IPS DF 4.7 (cell line): ENCODE measurements around the gene RBM15B.

Experiments
- DNase-seq: peaks from one replicate; pipeline ENCODE4 v3.0.0-alpha.2; 2013; ENCODE audit warnings: low spot score; ENCODE audit errors: extremely low read depth

Gene RBM15B

GRCh38 chr3:51392355-51393133 is 1.5 kb downstream of the RBM15B start:
- DNase-seq = no peak

- no peak for DNase-seq
These were observed 2.0 kb downstream of the RBM15B start for GRCh38 chr3:51393134-51393495.

DNA sequence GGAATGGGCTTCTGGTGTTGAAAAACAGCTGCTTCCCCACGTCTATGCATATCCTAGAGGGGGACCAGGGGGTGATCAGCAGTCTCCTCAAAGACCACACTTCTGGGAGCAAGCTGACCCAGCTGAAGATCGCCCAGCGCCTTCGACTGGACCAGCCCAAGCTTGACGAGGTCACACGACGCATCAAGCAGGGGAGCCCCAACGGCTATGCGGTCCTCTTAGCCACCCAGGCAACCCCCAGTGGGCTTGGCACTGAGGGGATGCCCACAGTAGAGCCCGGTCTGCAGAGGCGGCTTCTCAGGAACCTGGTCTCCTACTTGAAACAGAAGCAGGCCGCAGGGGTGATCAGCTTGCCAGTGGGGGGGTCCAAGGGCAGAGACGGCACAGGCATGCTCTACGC is 2.5 kb downstream of the RBM15B start:
- DNase-seq = no peak

DNA sequence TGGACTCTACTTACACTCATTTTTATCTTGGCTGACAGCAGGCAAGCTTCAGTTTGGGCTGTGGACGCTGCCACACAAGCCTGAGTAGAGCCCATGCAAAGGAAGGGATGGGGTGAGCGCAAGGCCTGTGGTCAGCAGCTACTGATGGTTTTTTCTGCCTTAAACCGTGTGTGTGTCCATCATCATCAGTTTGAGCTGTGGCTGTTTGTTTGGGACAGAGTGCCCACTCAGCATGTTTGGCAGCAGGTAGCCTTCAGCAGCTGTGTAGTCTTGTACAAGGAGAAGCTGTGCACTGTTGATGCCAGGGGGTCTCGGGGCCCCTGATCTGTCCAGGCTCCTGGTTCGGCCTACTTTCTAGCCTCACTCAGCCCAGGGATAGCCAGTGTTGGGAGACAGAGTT is 3.5 kb downstream of the RBM15B start:
- DNase-seq = no peak

GRCh38 chr3:51395493-51396213 is 4.6 kb downstream of the RBM15B start:
- DNase-seq = no peak

DNA sequence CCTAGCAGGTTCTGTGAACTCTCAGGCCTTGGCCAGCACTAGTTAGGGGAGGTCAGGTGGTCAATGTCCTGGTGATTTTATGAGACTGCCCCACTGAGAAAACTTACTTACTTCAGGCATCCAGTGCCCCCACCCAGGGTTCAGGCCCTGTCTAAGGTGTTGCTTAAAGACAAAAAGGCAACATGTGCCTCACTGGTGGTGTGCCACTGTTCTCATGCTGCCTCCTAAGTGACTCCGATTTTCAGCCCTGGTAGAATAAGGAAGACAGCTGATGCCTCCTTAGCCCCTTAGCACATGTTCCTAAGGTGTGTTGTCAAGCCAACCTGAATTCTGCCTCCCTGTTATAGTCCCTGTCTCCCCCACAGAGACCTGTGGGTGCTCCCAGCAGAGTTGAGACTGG is 5.3 kb downstream of the RBM15B start:
- DNase-seq = no peak

- DNase-seq = no peak
These were observed 6.3 kb downstream of the RBM15B start for GRCh38 chr3:51397392-51397791.

DNA sequence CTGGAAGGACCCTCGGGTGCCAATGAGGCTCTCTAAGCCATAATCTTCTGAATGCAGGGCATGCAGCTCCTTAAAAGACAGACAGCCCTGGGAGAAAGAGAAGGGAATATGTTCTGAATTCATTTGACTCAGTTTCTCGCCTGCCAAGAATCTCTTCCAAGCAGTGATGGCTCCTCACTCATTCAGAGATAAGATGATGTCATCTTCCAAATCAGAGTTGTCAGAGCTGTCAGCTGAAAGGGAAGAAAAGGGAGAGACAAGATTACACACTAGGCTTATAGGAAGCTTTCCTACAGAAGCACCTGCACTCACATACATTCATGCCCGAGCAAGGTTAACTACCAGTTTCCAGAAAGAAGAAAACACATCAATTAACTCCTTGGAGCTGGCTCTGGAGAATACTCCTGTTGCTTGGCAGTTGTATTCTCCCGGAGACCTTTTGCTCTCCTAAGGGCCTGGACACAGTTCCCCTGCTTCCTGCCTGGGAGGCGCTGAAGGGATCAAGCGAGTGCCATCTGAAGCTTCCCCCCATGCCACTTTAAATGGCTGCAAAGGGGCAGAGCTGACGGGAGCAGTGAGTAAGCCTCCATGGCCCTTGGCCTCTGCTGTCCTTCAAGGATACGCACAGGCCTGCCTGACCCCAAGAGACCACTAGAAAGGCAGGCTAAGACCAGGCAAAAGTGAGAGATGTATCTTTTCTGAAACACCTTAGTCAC is 7.7 kb downstream of the RBM15B start:
- no peak for DNase-seq

DNA sequence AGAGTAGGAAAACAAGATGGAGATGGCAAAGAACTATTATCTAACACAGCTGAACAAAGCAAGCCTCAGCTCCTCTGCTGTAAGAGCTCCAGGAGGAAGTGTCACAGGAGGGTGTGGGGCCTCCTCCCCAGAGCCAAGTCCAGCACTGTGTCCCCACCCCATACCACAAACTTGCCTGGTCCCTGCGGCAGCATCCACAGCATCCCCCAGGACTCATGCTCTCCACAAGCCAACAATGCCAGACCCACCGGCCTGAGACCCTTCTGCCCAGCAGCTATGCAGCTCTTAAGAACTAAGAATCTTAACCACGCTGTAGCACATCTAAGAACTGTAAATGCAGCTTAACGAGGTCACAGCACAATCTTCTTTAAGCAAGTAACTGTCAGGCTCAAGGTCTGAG is 9.1 kb downstream of the RBM15B start:
- no peak for DNase-seq

DNA sequence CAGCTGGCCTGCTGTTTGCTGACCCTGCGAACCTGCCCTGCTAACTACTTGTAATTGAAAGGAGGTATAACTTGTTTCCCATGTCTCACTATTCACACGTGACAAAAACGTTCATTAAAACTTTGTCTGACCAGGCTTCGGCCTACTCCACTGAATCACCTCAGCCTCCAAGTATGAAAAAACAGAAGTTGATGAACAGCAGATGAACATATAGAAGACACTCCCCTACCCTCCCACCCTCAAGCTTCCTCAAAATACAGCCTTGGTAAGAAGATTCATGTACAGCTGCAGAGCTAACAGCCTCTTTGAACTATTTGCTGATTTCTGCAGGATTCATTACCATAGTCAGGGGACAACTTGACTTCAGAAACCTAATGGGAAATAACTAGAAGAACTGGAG is 10.7 kb downstream of the RBM15B start:
- no peak for DNase-seq

- DNase-seq = no peak
These were observed 12.6 kb downstream of the RBM15B start for GRCh38 chr3:51403675-51404074.

GRCh38 chr3:51408021-51408420 is 16.9 kb downstream of the RBM15B start:
- DNase-seq = no peak

- no peak for DNase-seq
These were observed 17.7 kb downstream of the RBM15B start for GRCh38 chr3:51408813-51409212.

DNA sequence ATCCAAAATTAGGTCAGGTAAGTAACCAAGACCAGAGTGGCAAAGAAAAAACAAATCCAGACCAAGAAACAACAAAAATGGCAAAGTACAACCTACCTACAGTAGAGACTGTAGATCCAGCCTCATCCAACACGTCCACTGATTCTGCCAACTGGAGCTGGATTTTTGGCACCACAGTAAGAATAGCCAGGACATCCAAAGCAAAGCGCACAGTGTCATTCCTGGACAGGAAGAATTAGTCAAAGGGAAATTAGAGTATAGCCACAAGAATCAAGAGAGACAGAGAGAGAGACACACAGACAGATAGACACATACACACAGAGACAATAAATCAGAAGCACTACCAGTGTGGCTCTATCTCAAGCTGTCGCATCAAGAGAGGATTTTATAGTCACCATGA is 31.1 kb downstream of the RBM15B start:
- DNase-seq = no peak

- DNase-seq = no peak
These were observed 35.8 kb downstream of the RBM15B start for GRCh38 chr3:51426921-51427320.

DNA sequence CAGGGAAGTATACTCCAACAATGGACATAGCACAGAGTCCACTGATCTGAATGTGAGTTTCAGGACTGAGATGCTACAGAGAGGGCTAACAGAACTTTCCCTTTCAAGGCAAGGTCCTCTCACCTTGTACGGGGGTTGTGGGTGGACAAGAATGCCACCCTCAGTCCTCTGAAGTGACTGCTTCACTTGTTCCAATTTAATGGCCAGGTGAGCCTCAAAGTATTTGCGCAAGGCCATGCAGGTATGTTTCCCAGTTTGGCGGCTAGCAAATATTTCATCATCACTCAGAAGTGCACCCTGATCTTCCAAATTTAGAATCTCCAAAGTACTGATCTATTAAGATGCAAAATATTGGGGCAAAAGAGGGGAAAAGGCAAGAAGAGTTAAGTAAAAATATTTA is 38.1 kb downstream of the RBM15B start:
- DNase-seq = no peak

- no peak for DNase-seq
These were observed 43.0 kb downstream of the RBM15B start for GRCh38 chr3:51434110-51434509.

DNA sequence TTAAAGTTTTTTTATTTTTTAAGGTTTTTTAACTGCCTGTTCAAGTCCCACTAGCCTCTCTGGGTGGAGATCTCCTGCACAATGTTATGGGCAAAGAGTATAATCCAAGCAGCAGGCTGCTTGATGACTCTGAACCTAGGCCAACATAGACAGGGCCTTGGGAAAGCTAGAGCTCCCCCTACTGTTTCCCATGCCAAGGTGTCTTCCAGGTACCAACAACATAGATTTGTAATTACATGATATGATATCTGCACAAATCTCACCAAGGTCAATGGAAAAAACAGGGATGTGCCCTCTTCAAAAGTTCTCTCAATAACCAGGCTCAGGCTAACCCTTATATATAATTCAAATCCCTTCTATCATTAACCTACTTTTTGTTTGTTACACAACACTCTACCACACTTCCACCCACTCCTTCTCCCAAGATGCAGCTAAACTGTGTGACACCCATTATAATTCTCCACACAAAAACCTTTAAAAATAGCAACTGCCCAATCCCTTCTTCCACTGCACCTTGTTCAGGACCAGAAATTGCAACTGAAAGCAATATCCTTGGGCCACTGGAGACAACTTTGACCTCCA is 43.8 kb downstream of the RBM15B start:
- DNase-seq = peak; percentile 22

DNA sequence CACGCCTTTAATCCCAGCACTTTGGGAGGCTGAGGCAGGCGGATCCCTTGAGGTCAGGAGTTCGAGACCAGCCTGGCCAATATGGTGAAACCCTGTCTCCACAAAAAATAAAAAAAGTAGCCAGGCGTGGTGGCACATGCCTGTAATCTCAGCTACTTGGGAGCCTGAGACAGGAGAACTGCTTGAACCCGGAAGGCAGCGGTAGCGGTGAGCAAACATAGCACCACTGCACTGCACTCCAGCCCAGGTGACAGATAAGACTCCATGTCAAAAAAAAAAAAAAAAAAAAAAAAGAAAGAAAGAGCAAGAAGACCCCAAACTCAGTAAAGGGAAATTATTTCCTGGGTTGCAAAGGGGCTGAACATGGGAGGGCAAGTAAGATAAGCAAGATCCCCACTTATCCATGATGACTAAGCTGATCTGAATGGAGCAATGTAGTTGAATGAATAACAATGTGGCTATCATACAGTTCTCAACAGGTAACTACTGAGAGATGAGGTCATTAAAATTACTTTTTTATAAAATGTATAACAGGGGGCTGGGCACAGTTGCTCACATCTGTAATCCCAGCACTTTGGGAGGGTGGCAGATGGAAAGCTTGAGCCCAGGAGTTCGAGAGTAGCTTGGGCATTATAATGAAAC is 46.0 kb downstream of the RBM15B start:
- DNase-seq = no peak

DNA sequence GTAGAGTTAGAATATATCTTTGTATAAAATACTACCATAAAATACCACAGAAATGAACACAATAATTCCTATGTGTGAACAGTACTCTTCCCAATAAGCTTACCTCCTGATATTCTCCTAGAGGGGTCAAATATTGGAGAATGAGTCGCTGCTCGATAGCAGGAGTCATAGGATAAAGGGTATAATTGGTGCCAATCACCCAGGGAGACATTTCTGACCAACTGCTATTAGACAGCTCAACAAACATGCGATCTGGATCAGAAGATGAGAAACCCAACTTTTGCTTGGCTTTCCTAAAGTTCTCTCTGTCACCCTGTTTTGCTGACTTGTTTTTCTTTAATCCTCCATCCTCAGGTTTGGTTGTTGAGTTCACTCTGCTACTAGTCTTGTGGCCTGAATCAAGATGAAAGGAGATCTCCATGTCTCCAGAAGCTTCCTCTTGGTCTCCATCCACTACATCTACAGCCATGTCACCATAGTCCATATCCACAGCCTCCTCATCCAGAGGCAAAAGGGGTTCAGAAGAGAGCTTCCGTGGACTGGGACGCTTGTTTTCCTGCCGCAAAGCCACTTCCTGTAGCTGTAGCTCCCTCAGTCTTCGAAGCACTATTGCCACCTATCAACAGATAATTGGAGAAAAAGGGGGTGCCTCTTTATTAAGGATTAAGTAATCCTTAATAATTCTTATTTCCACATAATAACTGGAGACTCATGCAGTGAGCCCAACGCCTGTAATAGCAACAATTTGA is 50.4 kb downstream of the RBM15B start:
- no peak for DNase-seq
